K562 (cell line): ENCODE measurements around the gene CDS2. TPM values are rescaled to one million over a fixed set of nuclear protein-coding genes. Genes with fewer than 3 reads are reported as not detected.

Experiments
- ARHGAP35 ChIP-seq: fragments of 450-650 bp; IDR thresholded peaks from 2 replicates; pipeline ENCODE4 v1.6.1; 2018; ENCODE audit not compliant: partially characterized antibody
- ASH1L ChIP-seq: fragments of 450-650 bp; IDR thresholded peaks from 2 replicates; pipeline ENCODE4 v1.6.1; 2018; ENCODE audit warnings: borderline replicate concordance, mild to moderate bottlenecking, low read depth; ENCODE audit not compliant: partially characterized antibody
- CBFA2T3 ChIP-seq: fragments of 450-650 bp; IDR thresholded peaks from 2 replicates; pipeline ENCODE4 v1.6.1; 2017
- CREB1 ChIP-seq, 2 experiments: sonication (generic) in 1 of 2; formaldehyde crosslinking in 1 of 2; IDR thresholded peaks; 2 replicates each; pipeline versions ENCODE4 v1.6.1 to v1.8.0; 2012 to 2022; ENCODE audit warnings: inconsistent platforms in 1 of 2, mild to moderate bottlenecking in 1 of 2, missing genetic modification reagents in 1 of 2, moderate library complexity in 1 of 2
- GABPA ChIP-seq: fragments of 200-800 bp; sonication (Bioruptor generic); conservative IDR thresholded peaks from 2 replicates; pipeline ENCODE4 v1.6.1; 2016; ENCODE audit warnings: low read depth, missing genetic modification characterization, missing compliant biosample characterization
- KDM5B ChIP-seq: fragments of 200-600 bp; sonication (generic); IDR thresholded peaks from 2 replicates; pipeline ENCODE4 v1.6.1; 2012; ENCODE audit warnings: low read depth, mild to moderate bottlenecking, moderate library complexity, low read length, control low read depth, inconsistent platforms; ENCODE audit not compliant: insufficient replicate concordance
- MTF1 ChIP-seq: fragments of 250-450 bp; sonication (Bioruptor Pico); IDR thresholded peaks from 2 replicates; pipeline ENCODE4 v1.9.0; 2021; ENCODE audit warnings: moderate library complexity, mild to moderate bottlenecking, inconsistent platforms, borderline replicate concordance
- NFIX ChIP-seq: fragments of 250-450 bp; sonication (Bioruptor Pico); IDR thresholded peaks from 2 replicates; pipeline ENCODE4 v1.4.0; 2020; ENCODE audit warnings: low read depth, mild to moderate bottlenecking, moderate library complexity
- PML ChIP-seq: IDR thresholded peaks from 2 replicates; pipeline ENCODE4 v1.6.1; 2012; ENCODE audit warnings: low read length, inconsistent platforms
- SAP30 ChIP-seq: fragments of 200-600 bp; sonication (generic); IDR thresholded peaks from 2 replicates; pipeline ENCODE4 v1.6.1; 2012; ENCODE audit warnings: borderline replicate concordance, low read depth, mild to moderate bottlenecking, moderate library complexity, low read length, control low read depth, inconsistent platforms; ENCODE audit not compliant: insufficient read depth, poor library complexity, severe bottlenecking
- SETDB1 ChIP-seq: IDR thresholded peaks from one replicate; pipeline ENCODE4 v1.6.1; 2012; ENCODE audit warnings: low read length, control low read depth, inconsistent platforms
- TAF7 ChIP-seq: fragments of 450-650 bp; IDR thresholded peaks from 2 replicates; pipeline ENCODE4 v1.6.1; 2016; ENCODE audit warnings: missing genetic modification characterization, missing compliant biosample characterization
- TRIM28 ChIP-seq: fragments of 450-650 bp; IDR thresholded peaks from 2 replicates; pipeline ENCODE4 v1.6.1; 2017
- ZFPM2 ChIP-seq: fragments of 250-450 bp; sonication (Bioruptor Pico); IDR thresholded peaks from 2 replicates; pipeline ENCODE4 v1.5.1; 2022; ENCODE audit warnings: mild to moderate bottlenecking
- ZNF239 ChIP-seq: fragments of 250-450 bp; sonication (Bioruptor Pico); IDR thresholded peaks from 2 replicates; pipeline ENCODE4 v1.4.0; 2020; ENCODE audit warnings: mild to moderate bottlenecking
- polyA plus RNA-seq, 8 experiments: library from polyadenylated mRNA; depleted of rRNA in 4 of 8; stranded (reverse) in 5 of 8; unstranded in 3 of 8; fragments of >200 nt; fragmentation: Nextera tagmentation in 2 of 8; fragmentation: Illumina TruSeq in 1 of 8; extraction: Ambion mirVana in 2 of 8; extraction: Trizol in 1 of 8; gene quantifications; 2 replicates each; pipeline versions ENCODE4 v1.2.1 to v1.2.3, GENCODE V29; 2011 to 2014; ENCODE audit warnings: inconsistent platforms in 1 of 8, missing spikeins in 1 of 8
- total RNA-seq, 7 experiments: library from RNA; depleted of rRNA in 6 of 7; stranded (reverse); fragments of >200 nt in 6 of 7; fragmentation: Illumina TruSeq in 2 of 7; extraction: Trizol in 2 of 7; gene quantifications; 2 replicates each; pipeline versions ENCODE4 v1.2.1 to v1.2.3, GENCODE V29; 2011 to 2021; ENCODE audit warnings: low replicate concordance in 1 of 7
- TF ChIP-seq, protein P1 (sequence below): fragments of 250-450 bp; sonication (Bioruptor Pico); IDR thresholded peaks from 2 replicates; pipeline ENCODE4 v1.8.0; 2021; ENCODE audit warnings: moderate library complexity, mild to moderate bottlenecking, inconsistent platforms
- TF ChIP-seq, protein P2 (sequence below): fragments of 450-650 bp; IDR thresholded peaks from 2 replicates; pipeline ENCODE4 v1.7.0; 2016; ENCODE audit warnings: borderline replicate concordance
- TF ChIP-seq, protein P3 (sequence below): sonication (generic); formaldehyde crosslinking; IDR thresholded peaks from 2 replicates; pipeline ENCODE4 v1.8.0; 2022; ENCODE audit warnings: mild to moderate bottlenecking, low read depth, missing genetic modification reagents
- TF ChIP-seq, protein P4 (sequence below): fragments of 250-450 bp; sonication (Bioruptor Pico); IDR thresholded peaks from 2 replicates; pipeline ENCODE4 v1.8.0; 2022; ENCODE audit warnings: inconsistent platforms
- TF ChIP-seq, protein P5 (sequence below): conservative IDR thresholded peaks from 2 replicates; pipeline ENCODE4 v1.6.1; 2011; ENCODE audit warnings: low read depth, mild to moderate bottlenecking, low read length; ENCODE audit not compliant: control insufficient read depth

The CDS2 gene
- total and polyA plus RNA-seq, 9 of the 15 experiments (the other 6 are each of a cell fraction or from before 2014, with no cell fraction given) = 6.4 to 46.4 (median 12.2) TPM

DNA sequence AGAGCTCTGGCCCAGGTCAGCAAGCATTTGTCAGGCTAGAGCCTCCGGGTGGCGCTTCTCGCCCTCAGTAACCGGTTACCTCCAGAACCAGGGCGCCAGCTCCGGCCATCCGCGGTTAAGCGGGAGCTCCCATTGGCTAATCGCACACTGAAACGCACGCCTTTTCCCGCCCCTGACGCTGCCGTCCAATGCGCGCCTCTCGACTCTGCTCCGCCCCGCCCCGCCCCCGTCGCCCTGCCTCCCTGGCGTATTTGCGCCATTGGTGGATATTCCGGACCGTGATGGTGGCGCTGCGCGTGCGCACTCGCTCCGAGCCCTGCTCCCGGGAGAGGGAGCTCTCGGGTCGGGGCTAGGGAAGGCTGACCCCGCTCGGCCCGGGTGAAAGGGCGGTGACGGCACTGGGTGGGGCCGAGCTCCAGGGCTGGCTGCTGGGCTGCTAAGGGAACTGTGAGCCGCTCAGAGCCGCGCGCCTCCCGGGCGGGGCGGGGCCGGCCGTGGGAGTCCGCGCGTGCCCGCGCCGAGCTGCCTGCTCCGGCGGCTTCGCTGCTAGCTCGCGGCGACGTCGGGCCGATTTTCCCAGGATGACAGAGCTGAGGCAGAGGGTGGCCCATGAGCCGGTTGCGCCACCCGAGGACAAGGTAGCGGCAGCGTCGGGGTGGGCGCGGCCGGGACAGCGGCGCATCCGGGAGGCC lies at the start of gene CDS2 (continued):
- no peak for TF ChIP-seq NFIX (CRISPR knock-in tag)
- TF ChIP-seq ASH1L = no peak
- TF ChIP-seq TRIM28 = no peak
- TF ChIP-seq, protein P1, sequence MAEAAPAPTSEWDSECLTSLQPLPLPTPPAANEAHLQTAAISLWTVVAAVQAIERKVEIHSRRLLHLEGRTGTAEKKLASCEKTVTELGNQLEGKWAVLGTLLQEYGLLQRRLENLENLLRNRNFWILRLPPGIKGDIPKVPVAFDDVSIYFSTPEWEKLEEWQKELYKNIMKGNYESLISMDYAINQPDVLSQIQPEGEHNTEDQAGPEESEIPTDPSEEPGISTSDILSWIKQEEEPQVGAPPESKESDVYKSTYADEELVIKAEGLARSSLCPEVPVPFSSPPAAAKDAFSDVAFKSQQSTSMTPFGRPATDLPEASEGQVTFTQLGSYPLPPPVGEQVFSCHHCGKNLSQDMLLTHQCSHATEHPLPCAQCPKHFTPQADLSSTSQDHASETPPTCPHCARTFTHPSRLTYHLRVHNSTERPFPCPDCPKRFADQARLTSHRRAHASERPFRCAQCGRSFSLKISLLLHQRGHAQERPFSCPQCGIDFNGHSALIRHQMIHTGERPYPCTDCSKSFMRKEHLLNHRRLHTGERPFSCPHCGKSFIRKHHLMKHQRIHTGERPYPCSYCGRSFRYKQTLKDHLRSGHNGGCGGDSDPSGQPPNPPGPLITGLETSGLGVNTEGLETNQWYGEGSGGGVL (CRISPR knock-in tag) = no peak
- TF ChIP-seq PML = no peak
- peak; percentile 72 for TF ChIP-seq KDM5B
- TF ChIP-seq SETDB1 = no peak
- peak; percentile 18; the same call in 1 of the 2 replicates for TF ChIP-seq CREB1 (IDR thresholded peaks at IDR 0.05)
- TF ChIP-seq CREB1 (CRISPR knock-in tag; IDR thresholded peaks at IDR 0.05) = peak; percentile 58
- peak; percentile 83 for TF ChIP-seq SAP30
- TF ChIP-seq, protein P2, sequence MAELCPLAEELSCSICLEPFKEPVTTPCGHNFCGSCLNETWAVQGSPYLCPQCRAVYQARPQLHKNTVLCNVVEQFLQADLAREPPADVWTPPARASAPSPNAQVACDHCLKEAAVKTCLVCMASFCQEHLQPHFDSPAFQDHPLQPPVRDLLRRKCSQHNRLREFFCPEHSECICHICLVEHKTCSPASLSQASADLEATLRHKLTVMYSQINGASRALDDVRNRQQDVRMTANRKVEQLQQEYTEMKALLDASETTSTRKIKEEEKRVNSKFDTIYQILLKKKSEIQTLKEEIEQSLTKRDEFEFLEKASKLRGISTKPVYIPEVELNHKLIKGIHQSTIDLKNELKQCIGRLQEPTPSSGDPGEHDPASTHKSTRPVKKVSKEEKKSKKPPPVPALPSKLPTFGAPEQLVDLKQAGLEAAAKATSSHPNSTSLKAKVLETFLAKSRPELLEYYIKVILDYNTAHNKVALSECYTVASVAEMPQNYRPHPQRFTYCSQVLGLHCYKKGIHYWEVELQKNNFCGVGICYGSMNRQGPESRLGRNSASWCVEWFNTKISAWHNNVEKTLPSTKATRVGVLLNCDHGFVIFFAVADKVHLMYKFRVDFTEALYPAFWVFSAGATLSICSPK = no peak
- no peak for TF ChIP-seq MTF1
- no peak for TF ChIP-seq TAF7 (tag)
- no peak for TF ChIP-seq ARHGAP35
- TF ChIP-seq, protein P3, sequence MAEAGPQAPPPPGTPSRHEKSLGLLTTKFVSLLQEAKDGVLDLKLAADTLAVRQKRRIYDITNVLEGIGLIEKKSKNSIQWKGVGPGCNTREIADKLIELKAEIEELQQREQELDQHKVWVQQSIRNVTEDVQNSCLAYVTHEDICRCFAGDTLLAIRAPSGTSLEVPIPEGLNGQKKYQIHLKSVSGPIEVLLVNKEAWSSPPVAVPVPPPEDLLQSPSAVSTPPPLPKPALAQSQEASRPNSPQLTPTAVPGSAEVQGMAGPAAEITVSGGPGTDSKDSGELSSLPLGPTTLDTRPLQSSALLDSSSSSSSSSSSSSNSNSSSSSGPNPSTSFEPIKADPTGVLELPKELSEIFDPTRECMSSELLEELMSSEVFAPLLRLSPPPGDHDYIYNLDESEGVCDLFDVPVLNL (CRISPR knock-in tag) = 0 out of 2 replicates have a peak, but pooled peaks have one; percentile 66
- no peak for TF ChIP-seq GABPA (tag)
- no peak for TF ChIP-seq ZNF239 (CRISPR knock-in tag)
- TF ChIP-seq, protein P4, sequence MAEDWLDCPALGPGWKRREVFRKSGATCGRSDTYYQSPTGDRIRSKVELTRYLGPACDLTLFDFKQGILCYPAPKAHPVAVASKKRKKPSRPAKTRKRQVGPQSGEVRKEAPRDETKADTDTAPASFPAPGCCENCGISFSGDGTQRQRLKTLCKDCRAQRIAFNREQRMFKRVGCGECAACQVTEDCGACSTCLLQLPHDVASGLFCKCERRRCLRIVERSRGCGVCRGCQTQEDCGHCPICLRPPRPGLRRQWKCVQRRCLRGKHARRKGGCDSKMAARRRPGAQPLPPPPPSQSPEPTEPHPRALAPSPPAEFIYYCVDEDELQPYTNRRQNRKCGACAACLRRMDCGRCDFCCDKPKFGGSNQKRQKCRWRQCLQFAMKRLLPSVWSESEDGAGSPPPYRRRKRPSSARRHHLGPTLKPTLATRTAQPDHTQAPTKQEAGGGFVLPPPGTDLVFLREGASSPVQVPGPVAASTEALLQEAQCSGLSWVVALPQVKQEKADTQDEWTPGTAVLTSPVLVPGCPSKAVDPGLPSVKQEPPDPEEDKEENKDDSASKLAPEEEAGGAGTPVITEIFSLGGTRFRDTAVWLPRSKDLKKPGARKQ (CRISPR knock-in tag) = no peak
- TF ChIP-seq, protein P5, sequence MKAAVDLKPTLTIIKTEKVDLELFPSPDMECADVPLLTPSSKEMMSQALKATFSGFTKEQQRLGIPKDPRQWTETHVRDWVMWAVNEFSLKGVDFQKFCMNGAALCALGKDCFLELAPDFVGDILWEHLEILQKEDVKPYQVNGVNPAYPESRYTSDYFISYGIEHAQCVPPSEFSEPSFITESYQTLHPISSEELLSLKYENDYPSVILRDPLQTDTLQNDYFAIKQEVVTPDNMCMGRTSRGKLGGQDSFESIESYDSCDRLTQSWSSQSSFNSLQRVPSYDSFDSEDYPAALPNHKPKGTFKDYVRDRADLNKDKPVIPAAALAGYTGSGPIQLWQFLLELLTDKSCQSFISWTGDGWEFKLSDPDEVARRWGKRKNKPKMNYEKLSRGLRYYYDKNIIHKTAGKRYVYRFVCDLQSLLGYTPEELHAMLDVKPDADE = peak; percentile 58; the same call in 1 of the 2 replicates
- TF ChIP-seq ZFPM2 = no peak
- TF ChIP-seq CBFA2T3 = no peak
